Right hindlimb (tissue), 1 donor: Measurements from ENCODE around the gene ANAPC4.

Experiments used
- DNase-seq: peaks from one replicate; pipeline ENCODE4 v3.0.0-alpha.2; 2018

Gene ANAPC4

GRCh38 chr4:25377572-25378436, 741 bp downstream of the ANAPC4 start:
- DNase-seq = no peak

GRCh38 chr4:25378437-25378743, 1.3 kb downstream of the ANAPC4 start:
- DNase-seq = no peak

GRCh38 chr4:25379591-25379990, 2.5 kb downstream of the ANAPC4 start:
- DNase-seq = no peak

GRCh38 chr4:25383647-25384046, 6.6 kb downstream of the ANAPC4 start:
- no peak for DNase-seq

DNA sequence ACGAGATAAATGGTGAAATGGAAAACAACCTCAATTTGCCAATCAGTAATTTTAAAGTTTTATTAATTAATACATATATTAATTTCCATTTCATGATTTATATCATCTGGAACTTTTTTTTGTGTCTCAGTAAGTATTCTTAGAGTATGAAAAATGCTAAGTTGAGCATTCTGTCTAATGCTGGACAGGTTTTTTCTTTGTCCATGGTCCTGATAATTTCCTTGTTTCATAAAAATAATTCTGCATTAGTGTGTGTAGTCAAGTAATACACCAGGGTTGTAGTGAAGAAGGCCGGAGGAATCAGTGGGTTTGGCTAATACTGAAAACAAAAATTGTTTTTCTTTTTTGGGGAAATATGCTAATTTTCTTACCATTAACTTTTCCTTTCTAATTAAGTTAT, 9.9 kb downstream of the ANAPC4 start:
- no peak for DNase-seq

- no peak for DNase-seq
Measured at GRCh38 chr4:25397305-25397704, 20.2 kb downstream of the ANAPC4 start.

- DNase-seq = no peak
Measured at GRCh38 chr4:25399510-25399909, 22.4 kb downstream of the ANAPC4 start.

- no peak for DNase-seq
Measured at GRCh38 chr4:25401066-25401465, 24.0 kb downstream of the ANAPC4 start.

DNA sequence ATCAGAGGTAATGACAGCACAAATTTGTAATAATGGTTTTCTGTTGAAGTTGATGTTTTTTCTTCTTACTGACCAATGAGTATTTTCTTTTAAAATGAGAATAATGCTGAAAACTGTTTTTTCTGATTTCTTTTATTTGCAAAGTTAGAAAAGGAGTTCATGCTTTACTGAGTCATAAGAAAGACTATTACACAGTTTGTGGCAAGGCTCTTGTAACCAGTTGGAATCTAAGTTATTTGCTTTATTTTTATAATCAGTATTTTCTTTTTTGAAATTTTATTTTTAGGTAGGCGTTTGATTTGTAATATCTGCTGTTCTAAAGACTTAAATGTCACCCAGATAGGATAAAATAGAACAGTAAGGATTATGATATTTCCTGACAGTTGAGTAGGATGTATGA, 25.5 kb downstream of the ANAPC4 start:
- no peak for DNase-seq

GRCh38 chr4:25403699-25404098, 26.6 kb downstream of the ANAPC4 start:
- DNase-seq = no peak

DNA sequence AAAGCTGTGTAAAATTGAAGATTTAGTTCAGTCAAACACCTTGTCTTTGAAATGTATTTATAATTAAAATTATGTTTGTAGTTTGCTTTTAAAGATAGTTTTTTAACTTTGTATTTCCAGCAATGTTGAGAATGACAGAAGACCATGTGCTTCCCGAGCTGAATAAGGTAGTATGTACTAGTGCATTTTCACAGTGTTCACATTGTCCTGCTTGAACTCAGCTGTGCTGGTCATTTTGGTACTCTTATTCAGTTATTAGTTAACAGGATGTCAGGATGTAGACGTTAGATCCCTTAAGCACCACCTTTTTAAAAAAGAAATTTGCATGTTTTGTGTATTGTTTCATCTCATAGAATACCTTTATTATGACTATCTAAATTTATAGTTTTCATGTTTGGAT, 28.4 kb downstream of the ANAPC4 start:
- DNase-seq = no peak

DNA sequence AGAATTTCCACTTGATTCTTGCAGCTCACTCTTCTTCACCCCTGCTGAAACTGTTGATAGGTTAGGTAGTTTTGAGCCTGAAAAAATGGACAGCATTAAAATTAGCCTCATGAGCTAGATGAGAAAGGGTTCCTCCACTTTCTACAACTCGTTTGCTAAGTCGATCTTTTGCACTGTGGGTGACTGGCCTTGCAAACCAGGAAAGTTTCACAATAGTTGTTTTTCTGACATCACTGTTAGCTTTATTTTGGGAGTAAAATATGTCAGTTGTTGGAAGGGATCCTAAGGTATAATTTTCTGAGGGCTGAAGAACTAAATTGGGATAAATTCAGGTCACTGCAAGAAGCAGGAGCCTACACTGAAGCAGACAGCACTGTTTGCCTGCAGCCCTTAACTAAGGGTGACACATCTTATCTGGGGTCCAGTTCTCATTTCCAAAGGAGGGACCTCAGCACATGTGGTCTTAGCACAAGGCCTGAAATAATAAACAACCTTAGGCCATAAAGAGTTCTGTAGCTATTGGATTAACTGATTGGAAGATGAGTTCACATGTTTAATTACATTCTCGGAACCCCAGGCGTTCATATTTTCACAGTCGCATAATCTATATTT, 29.1 kb downstream of the ANAPC4 start:
- DNase-seq = no peak

GRCh38 chr4:25410820-25411529, 33.9 kb downstream of the ANAPC4 start:
- DNase-seq = no peak

- DNase-seq = no peak
Measured at GRCh38 chr4:25413261-25413660, 36.2 kb downstream of the ANAPC4 start.

- no peak for DNase-seq
Measured at GRCh38 chr4:25417014-25417413, 40.0 kb downstream of the ANAPC4 start.

DNA sequence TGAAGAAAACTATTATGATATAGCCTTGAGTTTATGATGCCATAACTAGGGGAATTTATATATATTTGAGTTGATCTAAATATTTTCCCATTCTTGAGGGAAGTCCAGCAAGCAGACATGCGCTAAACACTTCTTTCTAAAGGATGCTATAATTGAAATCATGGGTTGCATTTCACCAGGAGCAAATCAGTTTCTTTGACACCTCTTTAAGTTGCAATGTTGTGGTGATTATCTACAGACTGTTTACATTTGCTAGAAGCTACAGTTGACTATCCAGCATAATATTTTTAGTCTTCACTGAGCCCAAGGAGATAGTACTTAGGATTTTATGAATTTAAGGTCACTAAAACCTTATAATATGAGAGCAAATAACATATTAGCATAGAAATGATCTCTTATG, 43.9 kb downstream of the ANAPC4 start:
- no peak for DNase-seq

DNA sequence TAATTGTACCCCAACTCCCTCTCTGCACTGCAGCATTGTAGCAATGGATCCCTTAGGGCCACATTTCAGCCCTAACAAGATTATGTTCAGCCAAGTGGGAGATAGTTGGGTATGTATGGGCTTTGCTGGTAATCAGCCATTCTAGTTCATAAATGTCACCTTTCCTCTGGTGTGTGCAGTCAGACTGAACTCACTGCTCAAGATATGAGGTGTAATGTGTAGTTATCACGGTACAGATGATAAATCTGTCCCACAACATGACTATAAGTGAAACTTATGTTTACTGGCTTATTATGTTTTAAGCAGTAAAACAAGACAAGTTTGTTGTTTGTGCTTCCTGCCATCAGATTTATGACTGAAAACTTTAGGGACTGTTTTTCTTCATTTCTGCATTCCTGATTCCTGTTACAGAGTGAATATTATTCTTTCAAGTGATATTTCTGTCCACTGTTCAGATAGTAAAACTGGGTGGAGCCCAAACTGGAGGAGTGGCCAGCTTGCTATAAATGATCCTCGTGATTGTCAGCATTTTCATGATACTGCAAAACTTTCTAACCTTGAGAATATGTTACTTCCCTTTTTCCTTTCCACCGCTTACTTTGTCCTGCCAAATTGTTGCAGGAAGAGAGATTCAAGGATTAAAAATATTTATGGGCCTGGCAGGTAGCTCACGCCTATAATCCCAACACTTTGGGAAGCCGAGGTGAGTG, 44.9 kb downstream of the ANAPC4 start:
- DNase-seq = no peak

- DNase-seq = no peak
Measured at GRCh38 chr4:25423548-25423947, 46.5 kb downstream of the ANAPC4 start.

GRCh38 chr4:25424539-25425228, 47.6 kb downstream of the ANAPC4 start:
- peak; percentile 44 for DNase-seq

DNA sequence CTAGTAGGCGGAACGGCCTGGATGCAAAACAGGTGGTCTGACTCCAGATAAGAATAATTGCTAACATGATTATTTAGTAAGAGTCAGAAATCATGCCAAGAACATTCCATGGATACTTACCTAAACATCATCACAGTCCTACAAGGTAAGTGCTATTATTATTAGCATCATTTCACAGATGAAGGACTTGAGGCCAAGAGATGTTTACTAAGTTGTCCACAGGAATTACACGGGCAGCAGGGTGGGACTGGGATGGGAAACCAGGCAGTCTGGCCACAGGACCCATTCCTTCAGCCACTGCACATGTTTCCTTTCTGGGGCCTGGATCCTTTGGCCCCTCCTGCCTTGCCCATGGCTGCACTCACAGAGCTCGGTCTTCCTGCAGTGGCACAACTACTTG, 48.3 kb downstream of the ANAPC4 start:
- DNase-seq = no peak

- no peak for DNase-seq
Measured at GRCh38 chr4:25427871-25428270, 50.8 kb downstream of the ANAPC4 start.

DNA sequence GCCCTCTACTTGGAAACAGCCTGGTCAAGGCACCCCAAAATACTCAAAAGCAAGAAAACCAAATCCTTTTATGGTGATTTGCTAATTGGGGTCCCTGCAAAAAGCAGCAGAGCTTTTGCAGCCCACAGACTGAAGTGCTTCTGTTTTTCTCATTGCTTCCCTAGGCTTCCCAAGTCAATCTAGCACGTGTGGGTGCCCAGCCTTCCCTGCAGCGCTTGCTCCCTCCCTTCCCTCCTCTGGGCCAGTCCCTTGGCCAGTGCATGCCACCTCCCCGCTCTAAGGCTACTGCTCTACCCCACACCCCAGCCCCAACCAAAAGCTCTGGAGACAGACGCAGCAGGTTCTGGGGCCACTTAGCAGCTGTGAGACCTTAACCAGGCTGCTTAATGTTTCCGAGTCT, 53.6 kb downstream of the ANAPC4 start:
- no peak for DNase-seq
